ENCODE data around the gene HLA-DRA.

DNA sequence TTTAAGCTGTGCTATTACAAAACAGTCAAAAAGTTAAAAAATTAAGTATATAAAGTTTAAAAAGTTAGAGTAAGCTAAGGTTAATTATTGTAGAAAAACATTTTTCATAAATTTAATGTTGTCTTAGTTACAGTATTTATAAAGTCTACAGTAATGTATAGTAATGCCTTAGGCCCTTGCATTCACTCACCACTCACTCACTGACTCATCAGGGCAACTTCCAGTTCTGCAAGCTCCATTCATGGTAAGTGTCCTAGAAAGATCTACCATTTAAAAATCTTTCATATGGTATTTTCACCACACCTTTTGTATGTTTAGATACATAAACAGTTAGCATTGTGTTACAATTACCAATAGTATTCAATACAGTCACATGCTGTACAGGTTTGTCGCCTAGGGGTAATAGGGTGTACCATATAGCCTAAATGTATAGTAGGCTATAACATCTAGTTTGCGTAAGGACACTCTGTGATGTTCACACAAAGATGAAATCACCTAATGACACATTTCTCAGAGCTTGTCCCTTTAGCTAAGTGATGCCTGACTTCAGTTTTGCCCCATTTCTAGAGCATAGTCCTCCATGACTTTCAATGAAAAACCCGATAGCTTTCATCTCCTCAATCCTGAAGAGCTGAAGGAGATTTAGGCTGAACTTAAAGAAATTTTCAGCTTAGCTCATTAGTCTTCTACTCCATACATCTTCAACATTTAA lies 14.9 kb upstream of the HLA-DRA start:
- TF ChIP-seq, protein P1, sequence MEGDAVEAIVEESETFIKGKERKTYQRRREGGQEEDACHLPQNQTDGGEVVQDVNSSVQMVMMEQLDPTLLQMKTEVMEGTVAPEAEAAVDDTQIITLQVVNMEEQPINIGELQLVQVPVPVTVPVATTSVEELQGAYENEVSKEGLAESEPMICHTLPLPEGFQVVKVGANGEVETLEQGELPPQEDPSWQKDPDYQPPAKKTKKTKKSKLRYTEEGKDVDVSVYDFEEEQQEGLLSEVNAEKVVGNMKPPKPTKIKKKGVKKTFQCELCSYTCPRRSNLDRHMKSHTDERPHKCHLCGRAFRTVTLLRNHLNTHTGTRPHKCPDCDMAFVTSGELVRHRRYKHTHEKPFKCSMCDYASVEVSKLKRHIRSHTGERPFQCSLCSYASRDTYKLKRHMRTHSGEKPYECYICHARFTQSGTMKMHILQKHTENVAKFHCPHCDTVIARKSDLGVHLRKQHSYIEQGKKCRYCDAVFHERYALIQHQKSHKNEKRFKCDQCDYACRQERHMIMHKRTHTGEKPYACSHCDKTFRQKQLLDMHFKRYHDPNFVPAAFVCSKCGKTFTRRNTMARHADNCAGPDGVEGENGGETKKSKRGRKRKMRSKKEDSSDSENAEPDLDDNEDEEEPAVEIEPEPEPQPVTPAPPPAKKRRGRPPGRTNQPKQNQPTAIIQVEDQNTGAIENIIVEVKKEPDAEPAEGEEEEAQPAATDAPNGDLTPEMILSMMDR (IDR thresholded peaks at IDR 0.05) = no peak
- TF ChIP-seq POLR2A (IDR thresholded peaks at IDR 0.05) = no peak
